K562 (cell line): ENCODE data around the gene NPR3. TPM values are rescaled to one million over a fixed set of nuclear protein-coding genes. Genes with fewer than 3 reads are reported as not detected.

Source experiments
- ATAC-seq: fragments of 200-7000 bp; cut with Tn5 transposase; 3 replicates; pipeline ENCODE4 v1.9.1; 2020; ENCODE audit warnings: moderate library complexity
- BruUV-seq: library from RNA; stranded (reverse); fragments of 400-500 nt; replicated peaks from 2 replicates; lab custom pipeline; 2021; lab: Mats Ljungman, UMichigan
- CTCF ChIA-PET: fragments of 300-600 bp; formaldehyde crosslinking; extraction: SDS; loops from one replicate; lab custom pipeline; 2021; ENCODE audit warnings: low intra/inter-chr PET ratio; lab: Yijun Ruan, JAX
- POLR2A ChIA-PET: fragments of 300-600, 350-650 bp; sonication (Branson Sonifier 250); formaldehyde crosslinking; extraction: SDS; loops from one replicate; lab custom pipeline; 2021; ENCODE audit warnings: antibody characterized with exemption, inconsistent platforms; lab: Yijun Ruan, JAX
- DNase-seq, 4 experiments: peaks; one replicate each; pipeline versions ENCODE4 v3.0.0 to v3.0.0-alpha.2; 2011 to 2018; ENCODE audit warnings: low spot score in 3 of 4, mixed read lengths in 3 of 4; ENCODE audit errors: extremely low read depth in 1 of 4
- FAIRE-seq: peaks from 2 replicates; lab custom pipeline; 2011; peaks lifted over from hg19 to GRCh38; lab: Jason Lieb, UNC
- H2AFZ ChIP-seq: 2 replicates; pipeline ENCODE4 v1.6.0; 2011; ENCODE audit warnings: low read depth, low read length, control low read depth, inconsistent platforms
- H3K27ac ChIP-seq: fragments of 200-600 bp; 3 replicates; pipeline ENCODE4 v1.8.0; 2011; ENCODE audit warnings: low read depth, mild to moderate bottlenecking, control low read depth, inconsistent platforms, low read length, moderate library complexity, mixed read lengths; ENCODE audit errors: extremely low read depth
- H3K27me3 ChIP-seq, 2 experiments: fragments of 300-600 bp in 1 of 2; 2 replicates in 1 of 2; 3 replicates in 1 of 2; pipeline versions ENCODE4 v1.6.0 to v1.8.0; 2011; ENCODE audit warnings: inconsistent platforms in 2 of 2, low read length in 2 of 2, mild to moderate bottlenecking in 1 of 2, mixed read lengths in 1 of 2, moderate library complexity in 1 of 2; ENCODE audit not compliant: control insufficient read depth in 2 of 2, insufficient read depth in 2 of 2
- H3K36me3 ChIP-seq: fragments of 300-600 bp; 3 replicates; pipeline ENCODE4 v1.8.0; 2011; ENCODE audit warnings: mild to moderate bottlenecking, low read length, inconsistent platforms; ENCODE audit not compliant: control insufficient read depth, insufficient read depth
- H3K4me1 ChIP-seq, 2 experiments: fragments of 200-600 bp in 1 of 2; replicated peaks in 1 of 2; 2 replicates in 1 of 2; 3 replicates in 1 of 2; pipeline versions ENCODE4 v1.5.1 to v1.8.0; 2011; ENCODE audit warnings: inconsistent platforms in 2 of 2, low read length in 2 of 2, mild to moderate bottlenecking in 1 of 2, mixed read lengths in 1 of 2, moderate library complexity in 1 of 2; ENCODE audit not compliant: control insufficient read depth in 2 of 2, insufficient read depth in 2 of 2
- H3K4me2 ChIP-seq: 2 replicates; pipeline ENCODE4 v1.6.1; 2011; ENCODE audit warnings: low read length, control low read depth, inconsistent platforms, mixed read lengths; ENCODE audit not compliant: insufficient read depth
- H3K4me3 ChIP-seq: fragments of 200-600 bp; sonication (generic), shearing (Covaris generic); 2 replicates; pipeline ENCODE4 v1.5.1; 2016; ENCODE audit warnings: control low read depth, inconsistent platforms
- H3K79me2 ChIP-seq: fragments of 200-600 bp; 3 replicates; pipeline ENCODE4 v1.8.0; 2011; ENCODE audit warnings: low read length, inconsistent platforms; ENCODE audit not compliant: control insufficient read depth, insufficient read depth
- H3K9ac ChIP-seq, 2 experiments: 2 replicates each; pipeline versions ENCODE4 v1.6.0 to v1.6.1; 2011; ENCODE audit warnings: low read depth in 2 of 2, low read length in 2 of 2, control low read depth in 1 of 2, inconsistent platforms in 1 of 2, mild to moderate bottlenecking in 1 of 2, mixed read lengths in 1 of 2; ENCODE audit not compliant: insufficient read depth in 1 of 2
- H3K9me1 ChIP-seq: one replicate; pipeline ENCODE4 v1.6.0; 2011; ENCODE audit warnings: inconsistent platforms, mild to moderate bottlenecking, low read length, moderate library complexity; ENCODE audit not compliant: control insufficient read depth, insufficient read depth
- H3K9me3 ChIP-seq: replicated peaks from 2 replicates; pipeline ENCODE4 v1.5.1; 2011; ENCODE audit warnings: low read depth, low read length, inconsistent platforms; ENCODE audit not compliant: control insufficient read depth, insufficient read depth
- H4K20me1 ChIP-seq: replicated peaks from 2 replicates; pipeline ENCODE4 v1.6.1; 2011; ENCODE audit warnings: low read length, inconsistent platforms, mixed read lengths; ENCODE audit not compliant: control insufficient read depth, insufficient read depth
- CTCF ChIP-seq, 3 experiments: IDR thresholded peaks in 2 of 3; conservative IDR thresholded peaks in 1 of 3; 2 replicates each; pipeline ENCODE4 v1.5.1; 2011 to 2012; ENCODE audit warnings: low read length in 3 of 3, mild to moderate bottlenecking in 3 of 3, control low read depth in 2 of 3, improper control_type of control experiment in 1 of 3, inconsistent platforms in 1 of 3, low read depth in 1 of 3, mixed read lengths in 1 of 3, moderate library complexity in 1 of 3; ENCODE audit not compliant: insufficient read depth in 2 of 3
- HNRNPUL1 ChIP-seq: fragments of 200-400 bp; formaldehyde crosslinking; IDR thresholded peaks from 2 replicates; pipeline ENCODE4 v1.6.1; 2017; ENCODE audit warnings: low read length
- IFI16 ChIP-seq: fragments of 250-450 bp; sonication (Bioruptor Pico); IDR thresholded peaks from 2 replicates; pipeline ENCODE4 v2.1.2; 2022; ENCODE audit warnings: mild to moderate bottlenecking, inconsistent platforms
- PRPF4 ChIP-seq: fragments of 200-400 bp; formaldehyde crosslinking; IDR thresholded peaks from one replicate; pipeline ENCODE4 v1.6.1; 2017; ENCODE audit warnings: low read length, low read depth, mild to moderate bottlenecking; ENCODE audit not compliant: insufficient read depth, poor library complexity, severe bottlenecking
- XRCC3 ChIP-seq: fragments of 450-650 bp; IDR thresholded peaks from 2 replicates; pipeline ENCODE4 v1.6.1; 2017; ENCODE audit warnings: mild to moderate bottlenecking, moderate library complexity
- ZC3H4 ChIP-seq: sonication (generic); formaldehyde crosslinking; IDR thresholded peaks from 2 replicates; pipeline ENCODE4 v1.9.0; 2021; ENCODE audit warnings: missing genetic modification reagents, borderline replicate concordance
- WGBS: fragments of 100-300 bp; shearing (Covaris generic); methylation state at CpG from one replicate; pipeline ENCODE4 v1.1.6; 2016; ENCODE audit warnings: low coverage, mixed read lengths; ENCODE audit not compliant: insufficient coverage; ENCODE audit errors: missing lambda C conversion rate; 5-methylcytosine and 5-hydroxymethylcytosine counted together
- in situ Hi-C: fragments of 300-500 bp; cut with MboI; formaldehyde crosslinking; loops from 4 replicates; pipeline ENCODE4 v1.15.0; 2018; ENCODE audit warnings: inconsistent platforms, mixed read lengths
- intact Hi-C: fragments of 100-400 bp; cut with micrococcal nuclease; formaldehyde crosslinking; loops from 2 replicates; pipeline ENCODE4 v1.14.2; 2022
- polyA plus RNA-seq, 8 experiments: library from polyadenylated mRNA; depleted of rRNA in 4 of 8; stranded (reverse) in 5 of 8; unstranded in 3 of 8; fragments of >200 nt; fragmentation: Nextera tagmentation in 2 of 8; fragmentation: Illumina TruSeq in 1 of 8; extraction: Ambion mirVana in 2 of 8; extraction: Trizol in 1 of 8; gene quantifications; 2 replicates each; pipeline versions ENCODE4 v1.2.1 to v1.2.3, GENCODE V29; 2011 to 2014; ENCODE audit warnings: inconsistent platforms in 1 of 8, missing spikeins in 1 of 8
- total RNA-seq, 7 experiments: library from RNA; depleted of rRNA in 6 of 7; stranded (reverse); fragments of >200 nt in 6 of 7; fragmentation: Illumina TruSeq in 2 of 7; extraction: Trizol in 2 of 7; gene quantifications; 2 replicates each; pipeline versions ENCODE4 v1.2.1 to v1.2.3, GENCODE V29; 2011 to 2021; ENCODE audit warnings: low replicate concordance in 1 of 7

The NPR3 gene
- total and polyA plus RNA-seq, 9 of the 15 experiments (the other 6 are each of a cell fraction or from before 2014, with no cell fraction given): 0.01 to 0.11 (median 0.04) TPM; not detected in 2

- H3K4me3 ChIP-seq: no peak overlapping the region
- no peaks in the 10 kb centered on the region for H3K9me1 ChIP-seq
- H3K79me2 ChIP-seq: no peaks in the 10 kb centered on the region
- intact Hi-C loops: no loop called here
- ChIA-PET CTCF (no interaction called here), POLR2A (no interaction called here)
- TF ChIP-seq HNRNPUL1: no peak
- TF ChIP-seq XRCC3: no peak
- TF ChIP-seq PRPF4: no peak
- TF ChIP-seq CTCF (IDR thresholded peaks at IDR 0.05 in 2 of 3, conservative IDR thresholded peaks at IDR 0.05 in 1 of 3; ENCODE audit: insufficient read depth in 2 of 3, low read depth in 1 of 3, low read length in 3 of 3): no peak
- TF ChIP-seq ZC3H4 (CRISPR knock-in tag): no peak
- TF ChIP-seq IFI16 (CRISPR knock-in tag): no peak
- H3K27me3 ChIP-seq: no peaks in the 10 kb centered on the region
- H2AFZ ChIP-seq: no peak overlapping the region
- no peak overlapping the region for H3K9ac ChIP-seq
- no peak for ATAC-seq
- H3K36me3 ChIP-seq: no peaks in the 10 kb centered on the region
- no peaks in the 10 kb centered on the region for H4K20me1 ChIP-seq
- no peaks in the 10 kb centered on the region for H3K9me3 ChIP-seq
- BruUV-seq: no TSS peak
- FAIRE-seq: no peak
- in situ Hi-C loops: no loop called here
- H3K4me1 ChIP-seq: no peaks in the 10 kb centered on the region
- DNase-seq: no peak
- H3K27ac ChIP-seq: no peak overlapping the region
- no peak overlapping the region for H3K4me2 ChIP-seq
- 0% methylated on average over 1 of the region's 1 CpG for WGBS
Measured at GRCh38 chr5:32833127-32833526, 122.0 kb downstream of the NPR3 start.
